Naive B cell (primary cell): Measurements from ENCODE around the gene BNIP3. TPM values are rescaled to one million over a fixed set of nuclear protein-coding genes. Genes with fewer than 3 reads are reported as not detected.

ENCODE experiments used
- ATAC-seq, 2 donors: fragments of 150-1000 bp; cut with Tn5 transposase; 2 replicates each; pipeline ENCODE4 v1.10.0; 2021; ENCODE audit warnings: low read depth in 2 of 2, mild to moderate bottlenecking in 2 of 2, moderate library complexity in 2 of 2
- DNase-seq: peaks from one replicate; pipeline ENCODE4 v3.0.0; 2022
- H3K27ac Mint-ChIP-seq, 6 donors: one replicate each; pipeline ENCODE4 v1.8.0; 2020 to 2022; ENCODE audit warnings: mild to moderate bottlenecking in 6 of 6, mixed read lengths in 6 of 6, moderate library complexity in 5 of 6, inconsistent platforms in 2 of 6
- H3K27me3 Mint-ChIP-seq, 3 donors: one replicate each; pipeline ENCODE4 v1.8.0; 2021 to 2022; ENCODE audit warnings: mixed read lengths in 3 of 3, mild to moderate bottlenecking in 1 of 3
- H3K36me3 Mint-ChIP-seq, 2 donors: one replicate each; pipeline ENCODE4 v1.8.0; 2020 to 2022; ENCODE audit warnings: mixed read lengths in 2 of 2, inconsistent platforms in 1 of 2, mild to moderate bottlenecking in 1 of 2
- H3K4me1 Mint-ChIP-seq, 3 donors: one replicate each; pipeline ENCODE4 v1.8.0; 2020 to 2022; ENCODE audit warnings: mixed read lengths in 3 of 3, inconsistent platforms in 1 of 3, mild to moderate bottlenecking in 1 of 3, moderate library complexity in 1 of 3
- H3K4me3 Mint-ChIP-seq, 8 donors: one replicate each; pipeline ENCODE4 v1.8.0; 2020 to 2022; ENCODE audit warnings: mild to moderate bottlenecking in 8 of 8, mixed read lengths in 8 of 8, moderate library complexity in 8 of 8, inconsistent platforms in 2 of 8
- H3K9me3 Mint-ChIP-seq, 7 donors: one replicate each; pipeline ENCODE4 v1.8.0; 2020 to 2022; ENCODE audit warnings: mixed read lengths in 7 of 7, mild to moderate bottlenecking in 5 of 7, inconsistent platforms in 2 of 7, moderate library complexity in 1 of 7
- polyA plus RNA-seq, 6 donors: library from polyadenylated mRNA; unstranded; fragments of 300-500 nt; fragmentation: Illumina TruSeq; gene quantifications; one replicate each; pipeline ENCODE4 v1.2.3, GENCODE V29; 2021; ENCODE audit warnings: low read depth in 6 of 6

The BNIP3 gene, protein sequence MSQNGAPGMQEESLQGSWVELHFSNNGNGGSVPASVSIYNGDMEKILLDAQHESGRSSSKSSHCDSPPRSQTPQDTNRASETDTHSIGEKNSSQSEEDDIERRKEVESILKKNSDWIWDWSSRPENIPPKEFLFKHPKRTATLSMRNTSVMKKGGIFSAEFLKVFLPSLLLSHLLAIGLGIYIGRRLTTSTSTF
- 10 to 100 TPM in 4 of 6 donors, 1 to 10 TPM in 2; 7.0 to 13.5 (median 11.5) TPM for polyA plus RNA-seq

DNA sequence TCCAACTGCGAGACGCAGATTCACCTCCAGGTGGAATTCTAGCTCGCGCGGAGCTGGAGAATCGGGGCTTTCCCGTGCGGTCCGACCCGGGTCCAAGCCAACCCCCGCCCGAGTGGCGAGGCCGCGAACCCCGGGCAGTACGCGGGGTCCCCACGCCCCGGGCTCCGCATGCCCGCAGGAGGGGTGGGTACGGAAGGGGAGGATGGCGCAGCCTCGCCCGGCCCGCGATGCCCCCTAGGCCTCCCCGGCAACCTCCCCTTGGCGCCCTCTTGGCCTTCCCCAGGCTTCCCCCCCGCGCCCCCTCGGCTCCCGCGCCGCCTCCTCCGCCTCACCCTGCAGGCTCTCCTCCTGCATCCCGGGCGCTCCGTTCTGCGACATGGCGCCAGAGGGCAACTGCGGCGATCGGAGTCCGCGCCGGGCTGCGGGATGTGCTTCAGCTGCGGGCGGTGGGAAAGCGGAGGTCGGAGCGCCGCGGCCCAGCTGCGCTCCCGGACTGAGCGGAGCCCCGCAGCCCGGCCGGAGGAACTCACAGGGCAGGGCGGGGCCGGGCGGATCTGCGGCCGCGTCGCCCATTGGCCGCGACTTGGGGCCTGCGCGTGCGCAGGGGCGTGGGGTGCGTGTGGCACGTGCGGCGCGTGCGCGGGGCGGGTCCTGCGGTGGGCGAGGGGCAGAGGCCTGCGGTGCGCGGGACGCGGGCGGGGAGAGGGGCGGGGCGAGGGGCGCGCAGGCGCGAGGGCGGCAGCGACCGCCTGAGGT lies at the start of gene BNIP3:
Gene BNIP3 (minus strand): TSS at position 495 of the 756 bp plus-strand sequence. CDS start 117 bp downstream, at position 378.
- DNase-seq = peak; percentile 95
- peak within 1 kb of the TSS; percentile 83 to 93 (median 88) for H3K4me3 Mint-ChIP-seq
- no peaks in the 10 kb centered on the region for H3K9me3 Mint-ChIP-seq
- H3K36me3 Mint-ChIP-seq = no peaks in the 10 kb centered on the region
- peaks cover 4 to 22% (median 7%) of the 10 kb centered on the region in 3 donors for H3K27me3 Mint-ChIP-seq
- H3K27ac Mint-ChIP-seq = peak within 1 kb of the TSS in 5 of 6 donors; percentile 16 to 93 (median 82)
- H3K4me1 Mint-ChIP-seq = peaks cover 13 to 32% (median 28%) of the 10 kb centered on the region in 3 donors
- ATAC-seq = peak; percentile 88 to 95

DNA sequence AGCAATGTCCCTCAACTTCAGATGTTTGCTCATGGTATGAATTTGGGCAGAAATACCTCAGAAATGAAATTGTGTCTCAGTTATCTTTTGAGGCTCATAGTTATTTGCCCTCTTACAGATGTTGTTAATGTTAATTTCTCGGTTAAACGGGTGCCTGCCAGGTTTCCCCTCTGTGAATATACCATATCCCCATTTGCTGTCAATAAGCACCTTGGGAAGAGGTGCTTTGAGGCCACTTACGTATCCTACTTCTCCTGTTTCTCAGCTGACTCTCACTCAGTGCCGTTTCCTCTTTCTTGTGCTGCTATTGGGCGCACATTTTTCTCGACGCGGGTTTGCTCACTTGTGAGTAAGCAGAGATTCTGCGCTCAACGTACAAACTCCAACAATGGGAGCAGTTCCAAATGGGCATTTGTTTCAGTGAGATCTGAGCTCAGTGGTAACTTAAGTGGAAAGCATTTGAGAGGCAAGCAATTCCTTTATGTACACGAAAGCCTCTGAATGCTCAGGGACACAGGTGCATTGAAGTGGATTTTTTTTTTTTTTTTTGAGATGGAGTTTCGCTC lies 49.3 kb upstream of the BNIP3 start:
- peaks cover 0 to 5% (median 0%) of the 10 kb centered on the region in 7 donors for H3K9me3 Mint-ChIP-seq
- no peak for ATAC-seq

DNA sequence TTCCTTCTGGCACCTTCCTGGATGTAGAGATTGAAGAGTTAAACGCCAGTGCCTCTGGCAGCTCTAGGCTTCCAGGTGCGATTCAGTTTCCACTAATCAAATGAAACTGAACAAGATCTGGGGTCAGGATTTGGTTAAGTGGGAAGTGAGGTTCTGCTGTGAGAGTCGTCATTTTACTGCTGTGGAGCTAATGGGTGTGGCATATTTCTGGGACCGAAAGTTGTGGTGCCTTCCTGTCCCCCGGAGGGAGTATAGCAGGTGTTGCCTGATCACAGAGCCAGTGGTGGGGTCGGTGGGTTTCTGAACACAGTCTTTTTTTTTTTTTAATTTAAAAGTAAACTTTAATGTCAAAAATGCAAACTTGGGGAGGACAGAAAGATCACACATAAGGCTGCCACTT lies 47.0 kb upstream of the BNIP3 start:
- H3K4me1 Mint-ChIP-seq = peaks cover 0 to 5% (median 0%) of the 10 kb centered on the region in 3 donors
- H3K27ac Mint-ChIP-seq = peak overlapping the region in 2 of 6 donors; percentile 3 to 11
- DNase-seq = no peak
- no peak overlapping the region for H3K4me3 Mint-ChIP-seq
- ATAC-seq = no peak
- H3K36me3 Mint-ChIP-seq = peaks cover 0 to 4% of the 10 kb centered on the region in 2 donors
- H3K9me3 Mint-ChIP-seq = peaks cover 0 to 5% (median 0%) of the 10 kb centered on the region in 7 donors
- peaks cover 45 to 83% (median 73%) of the 10 kb centered on the region in 3 donors for H3K27me3 Mint-ChIP-seq

More for the DNA sequence above, 49.3 kb upstream of the BNIP3 start:
- peaks cover 0 to 1% (median 0%) of the 10 kb centered on the region in 3 donors for H3K4me1 Mint-ChIP-seq
- H3K4me3 Mint-ChIP-seq = no peak overlapping the region
- H3K36me3 Mint-ChIP-seq = peaks cover 0 to 4% of the 10 kb centered on the region in 2 donors
- no peak overlapping the region for H3K27ac Mint-ChIP-seq
- peaks cover 57 to 86% (median 82%) of the 10 kb centered on the region in 3 donors for H3K27me3 Mint-ChIP-seq
- DNase-seq = no peak

DNA sequence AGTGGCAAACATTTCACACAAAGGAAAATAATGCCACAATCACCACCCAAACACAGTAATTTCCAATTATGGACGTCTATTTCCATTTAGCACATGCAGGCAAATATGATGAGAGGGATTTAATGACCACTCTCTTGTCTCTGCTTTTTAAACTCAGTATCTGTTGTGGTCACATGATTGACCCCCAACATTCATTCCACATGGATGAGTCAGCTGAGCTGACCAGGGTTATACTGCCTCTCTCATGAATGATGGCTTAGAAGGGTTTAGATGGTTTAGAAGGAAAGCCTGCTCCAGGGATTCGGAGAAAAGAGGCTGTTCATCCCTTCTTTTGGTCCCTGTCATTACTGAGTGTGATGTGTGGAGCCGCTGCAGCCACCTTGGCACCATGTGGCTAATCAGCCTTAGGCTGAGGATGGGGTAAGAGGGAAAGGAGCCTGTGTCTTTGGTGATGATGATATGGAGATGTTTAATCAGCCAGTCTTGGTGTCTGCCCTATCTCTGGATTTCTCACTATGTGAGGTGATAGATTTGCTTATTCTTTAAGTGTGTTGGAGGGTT lies 45.8 kb upstream of the BNIP3 start:
- ATAC-seq = no peak

DNA sequence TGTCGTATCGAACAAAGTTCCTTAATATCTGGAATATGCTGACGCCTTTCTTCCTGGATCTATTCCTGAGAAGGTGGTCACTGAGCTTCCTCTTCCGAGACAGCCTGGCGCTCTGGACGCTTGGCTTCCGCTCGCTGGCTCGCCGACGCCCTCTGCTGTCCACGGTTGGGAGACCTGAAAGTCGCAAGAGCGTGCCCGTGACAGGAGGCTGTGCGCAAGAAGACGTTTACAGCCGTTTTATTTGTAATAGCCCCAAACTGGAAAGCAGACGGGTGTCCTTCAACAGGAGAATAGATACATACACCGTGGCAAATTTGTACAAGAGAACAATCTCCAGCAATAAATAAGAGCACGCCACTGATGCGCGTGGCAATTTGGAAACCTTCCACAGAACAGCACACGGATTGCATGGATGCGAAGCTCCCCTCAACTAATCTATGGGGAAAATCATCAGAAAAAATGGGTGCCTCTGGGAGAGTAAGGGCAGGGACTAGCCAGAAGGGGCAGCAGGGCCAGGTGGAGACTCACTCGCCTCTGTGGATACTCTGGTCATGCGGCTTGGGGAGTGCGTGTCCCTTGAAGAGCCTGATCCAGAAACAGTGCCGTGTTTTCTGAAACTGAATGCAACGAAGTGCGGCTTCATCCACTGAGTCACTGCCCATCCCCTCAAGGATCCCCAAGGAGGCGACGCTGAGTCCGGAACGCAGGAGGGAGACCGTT lies 41.5 kb upstream of the BNIP3 start:
- H3K27ac Mint-ChIP-seq = peak overlapping the region in 1 of 6 donors; percentile 4
- H3K4me1 Mint-ChIP-seq = peaks cover 5 to 10% (median 7%) of the 10 kb centered on the region in 3 donors
- peaks cover 0 to under 1% of the 10 kb centered on the region in 2 donors for H3K36me3 Mint-ChIP-seq
- ATAC-seq (peak; percentile 55 to 56), DNase-seq (peak; percentile 40)
- H3K4me3 Mint-ChIP-seq = peak overlapping the region in 5 of 8 donors; percentile 16 to 42 (median 32)
- H3K27me3 Mint-ChIP-seq = peaks cover 26 to 61% (median 50%) of the 10 kb centered on the region in 3 donors
- peaks cover 0 to 5% (median 0%) of the 10 kb centered on the region in 7 donors for H3K9me3 Mint-ChIP-seq

More for the DNA sequence above, 45.8 kb upstream of the BNIP3 start:
- no peak for DNase-seq
- Mint-ChIP-seq H3K9me3 (peaks cover 0 to 5% (median 0%) of the 10 kb centered on the region in 7 donors), H3K4me3 (peak overlapping the region in 2 of 8 donors; percentile 13 to 29), H3K4me1 (peaks cover 5 to 10% (median 7%) of the 10 kb centered on the region in 3 donors), H3K27ac (no peak overlapping the region), H3K27me3 (peaks cover 42 to 81% (median 75%) of the 10 kb centered on the region in 3 donors), H3K36me3 (peaks cover 0 to 4% of the 10 kb centered on the region in 2 donors)

DNA sequence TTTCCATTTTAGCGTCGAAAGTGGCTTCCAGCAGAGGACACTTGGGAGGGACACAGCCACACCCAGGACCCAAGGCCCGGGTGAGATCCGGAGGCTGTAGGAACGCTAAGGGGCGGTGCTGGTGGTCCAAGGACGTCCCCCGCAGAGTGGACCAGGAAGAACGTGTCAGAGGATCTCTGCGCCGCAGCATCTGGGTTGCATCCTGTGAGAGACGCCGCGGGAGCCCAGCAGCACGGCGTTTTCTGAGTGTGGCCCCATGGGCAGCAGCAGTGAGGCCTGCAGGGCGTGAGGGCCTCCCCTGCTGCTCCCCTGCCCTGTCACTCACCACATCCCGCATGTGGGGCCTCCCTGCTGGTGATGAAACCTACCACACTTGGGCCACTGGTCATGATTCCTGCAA lies 40.5 kb upstream of the BNIP3 start:
- no peak overlapping the region for H3K27ac Mint-ChIP-seq
- peaks cover 20 to 50% (median 40%) of the 10 kb centered on the region in 3 donors for H3K27me3 Mint-ChIP-seq
- H3K36me3 Mint-ChIP-seq = no peaks in the 10 kb centered on the region
- DNase-seq = no peak
- H3K9me3 Mint-ChIP-seq = no peaks in the 10 kb centered on the region
- ATAC-seq = no peak
- H3K4me3 Mint-ChIP-seq = no peak overlapping the region
- H3K4me1 Mint-ChIP-seq = peaks cover 5 to 10% (median 7%) of the 10 kb centered on the region in 3 donors

DNA sequence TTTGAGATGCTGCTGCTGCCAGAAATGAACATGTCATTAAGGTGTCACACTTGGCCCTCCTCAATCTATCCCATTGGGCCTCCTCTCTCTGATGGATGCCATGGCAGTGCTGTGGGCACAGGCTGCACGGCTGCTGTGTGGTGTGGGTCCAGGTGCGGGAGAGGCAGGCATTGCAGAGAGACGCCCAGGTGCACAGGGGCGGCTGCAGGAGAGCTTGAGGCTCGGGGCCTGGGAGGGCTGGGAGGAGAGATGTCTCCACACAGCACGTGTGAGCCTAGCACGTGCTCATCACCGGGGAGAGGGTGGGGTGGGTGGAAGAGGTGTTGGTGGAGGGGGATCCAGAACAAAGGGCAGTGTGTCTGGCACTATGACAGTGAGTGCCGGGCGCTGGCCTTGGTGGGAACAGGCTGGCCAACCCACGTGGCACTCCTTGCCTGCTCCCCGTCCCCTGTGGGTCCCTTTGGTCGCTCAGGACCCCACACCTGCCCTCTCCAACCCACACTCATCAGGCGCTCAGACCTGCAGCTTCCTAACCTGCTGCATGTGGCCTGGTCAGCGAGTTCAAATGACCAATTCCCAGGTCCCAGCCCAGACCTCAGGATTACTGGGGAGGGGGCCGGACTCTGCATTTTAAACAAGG lies 39.9 kb upstream of the BNIP3 start:
- H3K4me1 Mint-ChIP-seq = peaks cover 5 to 10% (median 7%) of the 10 kb centered on the region in 3 donors
- H3K27ac Mint-ChIP-seq = peak overlapping the region in 1 of 6 donors; percentile 79
- ATAC-seq (no peak), DNase-seq (no peak)
- H3K27me3 Mint-ChIP-seq = peaks cover 15 to 44% (median 37%) of the 10 kb centered on the region in 3 donors
- no peaks in the 10 kb centered on the region for H3K9me3 Mint-ChIP-seq
- no peak overlapping the region for H3K4me3 Mint-ChIP-seq
- no peaks in the 10 kb centered on the region for H3K36me3 Mint-ChIP-seq

DNA sequence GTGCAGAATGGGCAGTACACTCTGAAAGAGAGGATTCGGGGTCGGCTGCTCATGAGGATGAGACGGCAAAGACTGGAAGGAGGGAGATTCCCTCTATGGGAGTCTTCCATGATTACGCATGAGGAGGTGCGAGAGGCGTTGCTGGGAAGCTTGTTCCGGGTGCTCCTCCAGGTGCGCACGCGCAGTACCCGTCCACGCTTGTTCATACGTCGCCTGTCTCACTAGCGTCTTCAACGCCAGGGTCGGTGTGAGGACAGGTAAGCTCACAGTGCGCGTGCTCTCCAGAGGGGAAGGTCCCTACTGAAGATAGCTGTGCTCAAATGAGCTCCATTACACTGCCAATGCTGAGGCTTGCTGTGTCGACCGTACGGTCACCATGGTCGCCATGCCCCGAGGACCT lies 39.3 kb upstream of the BNIP3 start:
- no peak for ATAC-seq
- Mint-ChIP-seq H3K36me3 (no peaks in the 10 kb centered on the region), H3K4me3 (no peak overlapping the region), H3K27ac (peak overlapping the region in 1 of 6 donors; percentile 8), H3K27me3 (peaks cover 12 to 38% (median 34%) of the 10 kb centered on the region in 3 donors), H3K4me1 (peaks cover 5 to 10% (median 7%) of the 10 kb centered on the region in 3 donors), H3K9me3 (no peaks in the 10 kb centered on the region)
- no peak for DNase-seq

DNA sequence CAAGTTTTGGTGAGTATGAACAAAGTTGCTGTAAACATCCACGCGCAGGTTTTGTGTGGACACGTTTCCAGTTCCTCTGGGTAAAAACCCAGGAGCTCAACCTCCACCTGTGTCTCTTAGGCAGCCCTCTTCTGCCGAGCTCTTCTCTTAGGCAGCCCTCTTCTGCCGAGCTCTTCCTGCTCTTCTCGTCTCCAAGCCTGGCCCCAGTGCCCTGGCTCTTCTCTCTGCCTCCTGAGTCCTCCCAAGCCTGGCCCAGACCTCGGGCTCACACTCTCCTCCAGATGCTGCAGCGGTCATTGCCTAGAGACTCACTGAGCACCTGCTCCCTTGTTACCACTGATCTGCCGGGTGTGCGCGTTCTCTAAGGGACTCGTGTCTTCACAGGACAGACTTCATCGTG lies 38.7 kb upstream of the BNIP3 start:
- Mint-ChIP-seq H3K36me3 (no peaks in the 10 kb centered on the region), H3K9me3 (no peaks in the 10 kb centered on the region), H3K27ac (no peak overlapping the region), H3K4me1 (peaks cover 5 to 10% (median 7%) of the 10 kb centered on the region in 3 donors), H3K4me3 (no peak overlapping the region), H3K27me3 (peaks cover 11 to 33% (median 31%) of the 10 kb centered on the region in 3 donors)
- no peak for ATAC-seq
- no peak for DNase-seq

DNA sequence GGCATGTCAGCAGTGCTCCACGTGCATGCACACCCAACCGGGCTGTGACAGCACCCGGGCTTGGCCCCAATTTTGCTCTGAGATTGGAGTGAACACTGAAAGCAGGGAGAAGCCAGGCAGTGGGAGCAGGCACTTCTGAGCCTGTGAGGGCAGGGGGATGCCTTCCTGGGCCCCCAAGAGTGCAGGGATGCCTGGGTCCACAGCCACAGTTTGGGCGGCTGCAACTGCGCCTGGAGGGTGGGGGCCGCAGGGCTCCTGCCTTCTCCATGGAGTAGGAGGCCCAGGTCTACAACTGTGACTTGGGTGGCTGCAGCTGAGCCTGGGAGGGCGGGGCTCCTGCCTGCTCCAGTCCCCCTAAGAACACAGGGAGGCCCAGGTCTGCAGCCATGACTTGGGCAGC lies 37.6 kb upstream of the BNIP3 start:
- H3K36me3 Mint-ChIP-seq = no peaks in the 10 kb centered on the region
- H3K27ac Mint-ChIP-seq = no peak overlapping the region
- ATAC-seq (no peak), DNase-seq (no peak)
- H3K4me1 Mint-ChIP-seq = peaks cover 5 to 10% (median 7%) of the 10 kb centered on the region in 3 donors
- peaks cover 6 to 25% (median 24%) of the 10 kb centered on the region in 3 donors for H3K27me3 Mint-ChIP-seq
- no peaks in the 10 kb centered on the region for H3K9me3 Mint-ChIP-seq
- no peak overlapping the region for H3K4me3 Mint-ChIP-seq

DNA sequence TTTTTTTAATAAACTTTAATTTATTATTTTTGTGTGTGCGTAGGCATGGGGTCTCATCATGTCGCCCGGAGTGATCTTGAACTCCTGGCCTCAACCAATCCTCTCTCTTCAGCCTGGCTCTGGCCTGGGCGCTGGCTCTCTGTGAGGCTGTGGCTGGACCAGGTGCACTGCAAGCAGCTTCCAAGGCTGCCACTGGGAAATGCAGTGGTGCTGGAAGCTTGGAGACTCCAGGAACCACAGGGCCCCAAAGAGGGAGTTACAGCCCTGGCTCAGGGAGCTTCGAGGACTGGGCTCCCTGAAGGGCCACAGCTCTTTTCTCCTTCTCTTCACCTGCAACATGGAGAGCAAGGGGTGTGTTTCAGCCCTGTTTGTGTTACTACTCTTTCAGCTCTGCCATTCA lies 36.7 kb upstream of the BNIP3 start:
- peaks cover 5 to 7% (median 5%) of the 10 kb centered on the region in 3 donors for H3K4me1 Mint-ChIP-seq
- ATAC-seq = no peak
- no peaks in the 10 kb centered on the region for H3K36me3 Mint-ChIP-seq
- H3K27me3 Mint-ChIP-seq = peaks cover 6 to 19% (median 16%) of the 10 kb centered on the region in 3 donors
- DNase-seq = no peak
- H3K27ac Mint-ChIP-seq = no peak overlapping the region
- no peaks in the 10 kb centered on the region for H3K9me3 Mint-ChIP-seq
- H3K4me3 Mint-ChIP-seq = no peak overlapping the region

DNA sequence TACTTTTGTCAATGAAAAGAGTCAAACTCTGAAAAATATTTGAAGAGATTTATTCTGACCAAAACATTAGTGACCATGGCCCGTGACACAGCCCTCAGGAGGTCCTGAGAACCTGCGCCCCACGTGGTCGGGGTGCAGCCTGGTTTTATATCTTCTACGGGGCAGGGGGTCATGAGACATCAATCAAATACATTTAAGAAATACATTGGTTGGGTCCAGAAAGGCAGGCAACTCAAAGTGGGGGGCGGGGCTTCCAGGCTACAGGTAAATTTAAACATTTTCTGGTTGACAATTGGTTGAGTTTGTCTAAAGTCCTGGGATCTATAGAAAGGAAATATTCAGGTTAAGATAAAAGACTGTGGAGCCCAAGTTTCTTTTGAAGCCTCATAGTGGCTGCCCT lies 34.8 kb upstream of the BNIP3 start:
- peaks cover 0 to 10% (median 9%) of the 10 kb centered on the region in 3 donors for H3K27me3 Mint-ChIP-seq
- no peaks in the 10 kb centered on the region for H3K36me3 Mint-ChIP-seq
- H3K4me3 Mint-ChIP-seq = no peak overlapping the region
- H3K4me1 Mint-ChIP-seq = no peaks in the 10 kb centered on the region
- DNase-seq (no peak), ATAC-seq (no peak)
- no peaks in the 10 kb centered on the region for H3K9me3 Mint-ChIP-seq
- peak overlapping the region in 1 of 6 donors; percentile 37 for H3K27ac Mint-ChIP-seq
